ENCODE measurements around the gene CYBA.
A peak's percentile ranks its signal among the peaks of the same experiment; 100 is the strongest.

GRCh38 chr16:88633684-88634140, 17.1 kb downstream of the CYBA start:
- TF ChIP-seq CTCF (IDR thresholded peaks at IDR 0.05) (peak in 2 of 7 experiments; percentile 24), POLR2A (IDR thresholded peaks at IDR 0.05) (no peak)

Measured in body of pancreas (tissue), 4 donors.